Suprapubic skin (tissue), 4 donors: ENCODE results near the gene SUSD5. TPM values are rescaled to one million over a fixed set of nuclear protein-coding genes. Genes with fewer than 3 reads are reported as not detected.
"Not testable (repeated sequence)": the region's sequence is repeated elsewhere in the genome, so short reads cannot be mapped to it uniquely, and the experiment has no call there.

Experiments
- DNase-seq, 2 donors: peaks; one replicate each; pipeline ENCODE4 v3.0.0-alpha.2; 2019; ENCODE audit warnings: low spot score in 2 of 2
- H3K27ac ChIP-seq: fragments of 200-600 bp; sonication (generic); one replicate; pipeline ENCODE4 v1.5.1; 2019
- H3K27me3 ChIP-seq: fragments of 200-600 bp; sonication (generic); one replicate; pipeline ENCODE4 v1.5.1; 2019
- H3K36me3 ChIP-seq: fragments of 200-600 bp; sonication (generic); one replicate; pipeline ENCODE4 v1.5.1; 2019
- H3K4me1 ChIP-seq: fragments of 200-600 bp; sonication (generic); one replicate; pipeline ENCODE4 v1.5.1; 2019
- H3K4me3 ChIP-seq: fragments of 200-600 bp; sonication (generic); one replicate; pipeline ENCODE4 v1.5.1; 2019; ENCODE audit warnings: mild to moderate bottlenecking
- H3K9me3 ChIP-seq: fragments of 200-600 bp; sonication (generic); one replicate; pipeline ENCODE4 v1.5.1; 2019
- EP300 ChIP-seq: sonication (generic); formaldehyde crosslinking; IDR thresholded peaks from one replicate; pipeline ENCODE4 v1.6.1; 2017; ENCODE audit warnings: antibody characterized with exemption
- POLR2A ChIP-seq, 2 donors: fragments of 450-650 bp; IDR thresholded peaks; one replicate each; pipeline ENCODE4 v1.6.1; 2017; ENCODE audit warnings: antibody characterized with exemption in 2 of 2, mild to moderate bottlenecking in 2 of 2, moderate library complexity in 2 of 2
- POLR2AphosphoS5 ChIP-seq, 3 donors: sonication (generic); formaldehyde crosslinking; IDR thresholded peaks; one replicate each; pipeline ENCODE4 v1.6.1; 2017; ENCODE audit warnings: antibody characterized with exemption in 3 of 3
- WGBS: methylation state at CpG from one replicate; pipeline ENCODE4 v1.1.5; 2018; 5-methylcytosine and 5-hydroxymethylcytosine counted together
- total RNA-seq, 4 donors: library from RNA; depleted of rRNA; stranded (reverse); fragments of >200 nt; gene quantifications; one replicate each; pipeline ENCODE4 v1.1.0, GENCODE V29; 2016
- TF ChIP-seq, protein P1 (sequence below), 2 donors: fragments of 200-600 bp in 1 of 2; fragments of 450-650 bp in 1 of 2; sonication (generic) in 1 of 2; IDR thresholded peaks; one replicate each; pipeline ENCODE4 v1.5.1; 2016 to 2019; ENCODE audit warnings: antibody characterized with exemption in 2 of 2, mild to moderate bottlenecking in 1 of 2, moderate library complexity in 1 of 2

The SUSD5 gene
- total RNA-seq, 4 donors from 2014 or later = 0.60 to 2.6 (median 1.4) TPM

DNA sequence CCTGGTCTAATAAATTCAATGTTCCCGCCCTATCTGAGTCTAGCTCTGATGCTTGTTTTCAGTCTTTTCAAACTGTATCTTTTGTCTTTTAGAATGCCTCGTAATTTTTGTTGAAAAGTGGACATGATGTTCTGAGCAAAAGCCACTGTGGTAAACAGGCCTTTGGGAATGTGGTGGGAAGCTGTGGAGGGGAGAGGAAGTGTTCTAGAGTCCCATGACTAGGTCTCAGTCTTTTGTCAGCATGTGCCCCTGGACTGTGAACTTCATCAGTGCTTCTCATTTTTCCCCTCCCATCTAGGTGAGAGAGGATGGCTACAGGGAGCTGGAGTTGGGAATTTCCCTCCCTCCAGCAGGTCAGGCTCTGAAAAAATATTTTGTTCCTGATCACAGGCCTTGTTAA, 33.7 kb downstream of the SUSD5 start:
- H3K36me3 ChIP-seq = no peaks in the 10 kb centered on the region
- H3K9me3 ChIP-seq = no peaks in the 10 kb centered on the region
- no peak for DNase-seq
- H3K4me1 ChIP-seq = no peaks in the 10 kb centered on the region
- H3K27me3 ChIP-seq = no peaks in the 10 kb centered on the region
- no peak overlapping the region for H3K4me3 ChIP-seq
- no peak overlapping the region for H3K27ac ChIP-seq
- WGBS = 83% methylated on average over 2 of the region's 2 CpGs
- TF ChIP-seq EP300 (no peak), POLR2A (IDR thresholded peaks at IDR 0.05) (no peak), POLR2AphosphoS5 (IDR thresholded peaks at IDR 0.05) (no peak)
- TF ChIP-seq, protein P1, sequence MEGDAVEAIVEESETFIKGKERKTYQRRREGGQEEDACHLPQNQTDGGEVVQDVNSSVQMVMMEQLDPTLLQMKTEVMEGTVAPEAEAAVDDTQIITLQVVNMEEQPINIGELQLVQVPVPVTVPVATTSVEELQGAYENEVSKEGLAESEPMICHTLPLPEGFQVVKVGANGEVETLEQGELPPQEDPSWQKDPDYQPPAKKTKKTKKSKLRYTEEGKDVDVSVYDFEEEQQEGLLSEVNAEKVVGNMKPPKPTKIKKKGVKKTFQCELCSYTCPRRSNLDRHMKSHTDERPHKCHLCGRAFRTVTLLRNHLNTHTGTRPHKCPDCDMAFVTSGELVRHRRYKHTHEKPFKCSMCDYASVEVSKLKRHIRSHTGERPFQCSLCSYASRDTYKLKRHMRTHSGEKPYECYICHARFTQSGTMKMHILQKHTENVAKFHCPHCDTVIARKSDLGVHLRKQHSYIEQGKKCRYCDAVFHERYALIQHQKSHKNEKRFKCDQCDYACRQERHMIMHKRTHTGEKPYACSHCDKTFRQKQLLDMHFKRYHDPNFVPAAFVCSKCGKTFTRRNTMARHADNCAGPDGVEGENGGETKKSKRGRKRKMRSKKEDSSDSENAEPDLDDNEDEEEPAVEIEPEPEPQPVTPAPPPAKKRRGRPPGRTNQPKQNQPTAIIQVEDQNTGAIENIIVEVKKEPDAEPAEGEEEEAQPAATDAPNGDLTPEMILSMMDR (IDR thresholded peaks at IDR 0.05) = no peak

DNA sequence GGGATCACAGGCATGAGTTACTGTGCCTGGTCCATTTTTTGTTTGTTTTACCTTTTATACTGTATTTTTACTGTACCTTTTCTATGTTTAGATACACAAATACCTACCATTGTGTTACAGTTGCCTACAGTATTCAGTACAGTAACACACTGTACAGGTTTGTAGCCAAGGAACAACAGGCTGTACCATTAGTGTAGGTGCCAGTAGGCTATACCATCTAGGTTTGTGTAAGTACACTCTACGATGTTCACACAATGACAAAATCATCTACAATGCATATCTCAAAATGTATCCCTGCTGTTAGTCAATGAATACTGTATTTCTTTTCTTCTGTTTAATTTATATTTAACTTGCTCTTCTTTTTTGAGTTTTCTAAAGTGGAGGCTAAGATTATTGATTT, 37.0 kb downstream of the SUSD5 start:
- not testable (repeated sequence) for H3K9me3 ChIP-seq, H3K27ac ChIP-seq, H3K36me3 ChIP-seq, H3K4me3 ChIP-seq, H3K4me1 ChIP-seq, DNase-seq, H3K27me3 ChIP-seq
- 92% methylated on average over 1 of the region's 1 CpG for WGBS

DNA sequence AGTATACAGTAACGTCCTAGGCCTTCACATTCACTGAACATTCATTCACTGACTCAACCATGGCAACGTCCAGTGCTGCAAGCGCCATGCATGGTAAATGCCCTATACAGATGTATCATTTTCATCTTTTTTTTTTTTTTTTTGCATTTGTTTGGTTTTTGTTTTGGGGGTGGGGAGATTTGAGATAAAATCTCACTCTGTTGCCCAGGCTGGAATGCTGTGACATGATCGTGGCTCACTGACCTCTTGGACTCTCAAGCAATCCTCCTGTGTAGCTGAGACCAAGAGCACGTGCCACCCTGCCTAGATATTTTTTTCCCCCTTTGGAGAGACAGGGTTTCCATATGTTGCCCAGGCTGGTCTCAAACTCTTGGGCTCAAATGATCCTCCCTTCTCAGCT, 37.4 kb downstream of the SUSD5 start:
- DNase-seq = no peak
- Histone ChIP-seq H3K27me3 (no peaks in the 10 kb centered on the region), H3K4me3 (no peak overlapping the region), H3K27ac (no peak overlapping the region), H3K36me3 (no peaks in the 10 kb centered on the region), H3K9me3 (no peaks in the 10 kb centered on the region), H3K4me1 (no peaks in the 10 kb centered on the region)
- TF ChIP-seq EP300 (no peak), POLR2A (IDR thresholded peaks at IDR 0.05) (no peak), POLR2AphosphoS5 (IDR thresholded peaks at IDR 0.05) (no peak)
- TF ChIP-seq, protein P1 (IDR thresholded peaks at IDR 0.05) = no peak
- 87% methylated on average over 5 of the region's 5 CpGs for WGBS

- no peak for DNase-seq
- Histone ChIP-seq H3K4me1 (no peaks in the 10 kb centered on the region), H3K4me3 (no peak overlapping the region), H3K27me3 (no peaks in the 10 kb centered on the region), H3K36me3 (no peaks in the 10 kb centered on the region), H3K9me3 (no peaks in the 10 kb centered on the region), H3K27ac (no peak overlapping the region)
- WGBS = 95% methylated on average over 1 of the region's 1 CpG
- TF ChIP-seq, protein P1 (IDR thresholded peaks at IDR 0.05) = no peak
- no peak for TF ChIP-seq POLR2A (IDR thresholded peaks at IDR 0.05)
- TF ChIP-seq POLR2AphosphoS5 (IDR thresholded peaks at IDR 0.05) = no peak
- TF ChIP-seq EP300 = no peak
These were observed 39.5 kb downstream of the SUSD5 start for GRCh38 chr3:33179132-33179531.

- Histone ChIP-seq H3K4me3 (no peak overlapping the region), H3K27me3 (no peaks in the 10 kb centered on the region), H3K9me3 (no peaks in the 10 kb centered on the region), H3K27ac (no peak overlapping the region), H3K36me3 (no peaks in the 10 kb centered on the region), H3K4me1 (peaks cover 7% of the 10 kb centered on the region)
- TF ChIP-seq EP300 = no peak
- DNase-seq = no peak
- 95% methylated on average over 11 of the region's 19 CpGs for WGBS
These were observed 43.7 kb downstream of the SUSD5 start for GRCh38 chr3:33174711-33175414.

DNA sequence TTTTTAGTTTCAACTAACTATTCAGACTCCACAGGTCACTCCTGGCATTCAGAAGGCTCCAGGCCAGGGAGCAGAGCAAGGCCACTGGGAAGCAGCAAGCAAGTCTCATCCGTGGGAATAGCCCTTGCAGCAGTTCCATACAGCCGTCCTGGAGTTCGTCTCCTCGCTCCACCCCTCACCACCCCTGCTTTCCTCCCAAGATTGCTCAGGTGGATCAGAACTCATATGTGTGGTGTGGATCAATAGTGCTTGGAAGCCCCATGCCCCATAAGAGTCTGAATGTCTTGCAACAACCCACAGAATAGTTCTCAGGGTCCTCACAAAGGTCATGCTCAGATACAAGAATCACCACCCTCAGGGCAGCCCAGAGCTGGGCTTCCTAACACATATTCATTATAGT, 44.5 kb downstream of the SUSD5 start:
- Histone ChIP-seq H3K9me3 (no peaks in the 10 kb centered on the region), H3K27ac (no peak overlapping the region), H3K36me3 (no peaks in the 10 kb centered on the region), H3K27me3 (no peaks in the 10 kb centered on the region), H3K4me1 (peaks cover 7% of the 10 kb centered on the region), H3K4me3 (no peak overlapping the region)
- 100% methylated on average over 4 of the region's 4 CpGs for WGBS
- DNase-seq = no peak
- TF ChIP-seq, protein P1 (IDR thresholded peaks at IDR 0.05) = no peak
- no peak for TF ChIP-seq POLR2AphosphoS5 (IDR thresholded peaks at IDR 0.05)
- TF ChIP-seq EP300 = no peak
